ENCODE results near the gene FEV.

DNA sequence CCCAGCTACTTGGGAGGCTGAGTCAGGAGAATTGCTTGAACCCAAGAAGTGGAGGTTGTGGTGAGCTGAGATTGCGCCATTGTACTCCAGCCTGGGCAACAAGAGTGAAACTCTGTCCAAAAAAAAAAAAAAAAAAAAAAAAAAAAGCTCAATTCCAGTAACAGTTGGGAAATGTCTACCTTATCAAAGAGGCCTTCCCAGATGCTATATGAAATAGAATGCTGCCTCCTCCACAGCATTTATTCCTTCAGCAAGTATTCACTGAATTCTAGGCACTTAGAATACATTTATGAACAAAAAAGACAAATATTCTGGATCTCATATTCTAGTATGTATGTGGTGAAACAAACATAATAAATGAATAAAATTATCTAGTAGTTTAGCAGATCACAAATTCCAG is 38.4 kb downstream of the FEV start:
- TF ChIP-seq YY1 (IDR thresholded peaks at IDR 0.05; ENCODE audit: insufficient read depth, insufficient read length), result no peak
- no peak for TF ChIP-seq ZNF274 (IDR thresholded peaks at IDR 0.05; ENCODE audit: low read depth, low read length)
